H9 (cell line): ENCODE measurements around the gene UPK2. TPM values are rescaled to one million over a fixed set of nuclear protein-coding genes. Genes with fewer than 3 reads are reported as not detected.
A peak's percentile ranks its signal among the peaks of the same experiment; 100 is the strongest.

Source experiments
- DNase-seq: peaks from one replicate; pipeline ENCODE4 v3.0.0-alpha.2; 2017
- H2AFZ ChIP-seq: one replicate; pipeline ENCODE4 v1.6.1; 2013; ENCODE audit warnings: mild to moderate bottlenecking, low read length, control low read depth, moderate library complexity
- H2AK5ac ChIP-seq: 2 replicates; pipeline ENCODE4 v1.6.1; 2013; ENCODE audit warnings: low read length, control low read depth, mixed read lengths; ENCODE audit not compliant: insufficient read length
- H2BK120ac ChIP-seq: one replicate; pipeline ENCODE4 v1.6.1; 2013; ENCODE audit warnings: low read depth, mild to moderate bottlenecking, low read length, control low read depth, inconsistent platforms; ENCODE audit not compliant: poor library complexity, severe bottlenecking
- H2BK12ac ChIP-seq: 2 replicates; pipeline ENCODE4 v1.6.1; 2013; ENCODE audit warnings: low read length, control low read depth, mixed read lengths, low read depth; ENCODE audit not compliant: insufficient read length
- H2BK15ac ChIP-seq: 2 replicates; pipeline ENCODE4 v1.6.1; 2013; ENCODE audit warnings: low read depth, low read length, control low read depth
- H2BK20ac ChIP-seq: one replicate; pipeline ENCODE4 v1.6.1; 2013; ENCODE audit warnings: low read depth, mild to moderate bottlenecking, low read length, control low read depth, inconsistent platforms; ENCODE audit not compliant: poor library complexity, severe bottlenecking
- H2BK5ac ChIP-seq: 2 replicates; pipeline ENCODE4 v1.6.1; 2013; ENCODE audit warnings: low read length, control low read depth, mixed read lengths; ENCODE audit not compliant: insufficient read length
- H3K14ac ChIP-seq: 2 replicates; pipeline ENCODE4 v1.6.1; 2013; ENCODE audit warnings: low read length, control low read depth; ENCODE audit not compliant: insufficient read depth
- H3K18ac ChIP-seq: 2 replicates; pipeline ENCODE4 v1.6.1; 2013; ENCODE audit warnings: low read depth, mild to moderate bottlenecking, mixed read lengths, low read length, control low read depth; ENCODE audit not compliant: insufficient read length
- H3K23ac ChIP-seq: 2 replicates; pipeline ENCODE4 v1.6.1; 2013; ENCODE audit warnings: low read length, control low read depth, mixed read lengths, low read depth; ENCODE audit not compliant: insufficient read length
- H3K23me2 ChIP-seq: 2 replicates; pipeline ENCODE4 v1.6.1; 2013; ENCODE audit warnings: low read depth, mild to moderate bottlenecking, mixed read lengths, low read length, control low read depth; ENCODE audit not compliant: insufficient read length, poor library complexity, severe bottlenecking
- H3K27ac ChIP-seq: 2 replicates; pipeline ENCODE4 v1.5.1; 2013; ENCODE audit warnings: low read length, control low read depth, mixed read lengths, low read depth; ENCODE audit not compliant: insufficient read length
- H3K27me3 ChIP-seq: 2 replicates; pipeline ENCODE4 v1.6.1; 2013; ENCODE audit warnings: low read length, control low read depth, inconsistent platforms; ENCODE audit not compliant: insufficient read depth
- H3K4ac ChIP-seq: 2 replicates; pipeline ENCODE4 v1.6.1; 2013; ENCODE audit warnings: low read depth, mild to moderate bottlenecking, control low read depth, inconsistent platforms, low read length, moderate library complexity
- H3K4me1 ChIP-seq: 2 replicates; pipeline ENCODE4 v1.6.1; 2013; ENCODE audit warnings: low read length, control low read depth, inconsistent platforms; ENCODE audit not compliant: insufficient read depth
- H3K4me2 ChIP-seq: 2 replicates; pipeline ENCODE4 v1.6.1; 2013; ENCODE audit warnings: low read length, control low read depth, mixed read lengths; ENCODE audit not compliant: insufficient read length, insufficient read depth
- H3K56ac ChIP-seq: 2 replicates; pipeline ENCODE4 v1.6.1; 2013; ENCODE audit warnings: low read depth, mild to moderate bottlenecking, mixed read lengths, low read length, control low read depth; ENCODE audit not compliant: insufficient read length
- H3K79me1 ChIP-seq: 2 replicates; pipeline ENCODE4 v1.6.1; 2013; ENCODE audit warnings: low read depth, mild to moderate bottlenecking, moderate library complexity, low read length, control low read depth, inconsistent platforms; ENCODE audit not compliant: insufficient read depth, poor library complexity, severe bottlenecking
- H3K79me2 ChIP-seq: 2 replicates; pipeline ENCODE4 v1.6.1; 2013; ENCODE audit warnings: low read length, control low read depth, inconsistent platforms; ENCODE audit not compliant: insufficient read depth
- H3K9ac ChIP-seq: 2 replicates; pipeline ENCODE4 v1.6.1; 2013; ENCODE audit warnings: low read length, control low read depth, mixed read lengths; ENCODE audit not compliant: insufficient read length; ENCODE audit errors: extremely low read depth
- H3K9me3 ChIP-seq: one replicate; pipeline ENCODE4 v1.6.1; 2013; ENCODE audit warnings: low read depth, low read length, inconsistent platforms; ENCODE audit not compliant: control insufficient read depth
- H3T11ph ChIP-seq: one replicate; pipeline ENCODE4 v1.6.1; 2013; ENCODE audit warnings: mild to moderate bottlenecking, low read length, control low read depth, inconsistent platforms
- H4K20me1 ChIP-seq: one replicate; pipeline ENCODE4 v1.6.1; 2013; ENCODE audit not compliant: control insufficient read depth, insufficient read length, insufficient read depth
- H4K5ac ChIP-seq: 2 replicates; pipeline ENCODE4 v1.6.1; 2013; ENCODE audit warnings: low read depth, mild to moderate bottlenecking, mixed read lengths, low read length, control low read depth; ENCODE audit not compliant: insufficient read length
- H4K8ac ChIP-seq: replicated peaks from 2 replicates; pipeline ENCODE4 v1.6.1; 2013; ENCODE audit warnings: low read length, control low read depth, mixed read lengths, low read depth; ENCODE audit not compliant: insufficient read length
- H4K91ac ChIP-seq: 2 replicates; pipeline ENCODE4 v1.6.1; 2013; ENCODE audit warnings: low read depth, mild to moderate bottlenecking, moderate library complexity, mixed read lengths, low read length, control low read depth; ENCODE audit not compliant: insufficient read length
- H3K27ac Mint-ChIP-seq, 3 experiments: 2 replicates in 2 of 3; 3 replicates in 1 of 3; pipeline ENCODE4 v1.8.0; 2020 to 2021; ENCODE audit warnings: mixed read lengths in 3 of 3, mild to moderate bottlenecking in 1 of 3, moderate library complexity in 1 of 3
- H3K27me3 Mint-ChIP-seq: 2 replicates; pipeline ENCODE4 v1.8.0; 2021; ENCODE audit warnings: low read depth, mild to moderate bottlenecking, moderate library complexity, mixed read lengths
- H3K36me3 Mint-ChIP-seq, 3 experiments: 2 replicates in 2 of 3; 3 replicates in 1 of 3; pipeline ENCODE4 v1.8.0; 2020 to 2021; ENCODE audit warnings: low read depth in 3 of 3, mixed read lengths in 3 of 3; ENCODE audit not compliant: insufficient read depth in 1 of 3
- H3K4me1 Mint-ChIP-seq, 2 experiments: 2 replicates each; pipeline ENCODE4 v1.8.0; 2020; ENCODE audit warnings: mixed read lengths in 2 of 2
- H3K4me3 Mint-ChIP-seq, 2 experiments: 2 replicates in 1 of 2; 3 replicates in 1 of 2; pipeline ENCODE4 v1.8.0; 2020 to 2021; ENCODE audit warnings: mild to moderate bottlenecking in 2 of 2, mixed read lengths in 2 of 2, moderate library complexity in 1 of 2
- H3K9me3 Mint-ChIP-seq, 2 experiments: 2 replicates in 1 of 2; 3 replicates in 1 of 2; pipeline ENCODE4 v1.8.0; 2020; ENCODE audit warnings: mild to moderate bottlenecking in 2 of 2, mixed read lengths in 2 of 2, moderate library complexity in 1 of 2
- CTCF ChIP-seq: fragments of 200-600 bp; sonication (generic); conservative IDR thresholded peaks from 3 replicates; pipeline ENCODE4 v1.8.0; 2021; ENCODE audit warnings: antibody characterized with exemption, mild to moderate bottlenecking
- WGBS: extraction: QIAGEN DNeasy Blood & Tissue Kit; methylation state at CpG from one replicate; pipeline ENCODE4 v1.1.7; 2013; ENCODE audit warnings: missing lambda C conversion rate, low lambda C conversion rate, mixed read lengths; ENCODE audit not compliant: insufficient read length; ENCODE audit errors: extremely low coverage; 5-methylcytosine and 5-hydroxymethylcytosine counted together
- total RNA-seq: library from RNA; stranded (reverse); gene quantifications from 2 replicates; pipeline ENCODE4 v1.2.1, GENCODE V29; 2021

The UPK2 gene
- total RNA-seq, 1 experiment from 2014 or later = 0.33 TPM

- no peak overlapping the region for H3K27ac ChIP-seq
- peaks cover 27% of the 10 kb centered on the region for H3K27me3 Mint-ChIP-seq
- peaks cover 8% of the 10 kb centered on the region; the same call in 1 of the 2 replicates for H3K4me1 ChIP-seq
- no peak overlapping the region for H4K5ac ChIP-seq
- peak; percentile 92 for DNase-seq
- no peaks in the 10 kb centered on the region for H3K79me1 ChIP-seq
- H3K56ac ChIP-seq = no peak overlapping the region
- TF ChIP-seq CTCF = peak; percentile 97
- no peak overlapping the region for H3K14ac ChIP-seq
- no peak overlapping the region for H2AK5ac ChIP-seq
- no peak overlapping the region for H2BK120ac ChIP-seq
- H3K27me3 ChIP-seq = peaks cover 2% of the 10 kb centered on the region; the same call in 1 of the 2 replicates
- no peaks in the 10 kb centered on the region for H3K9me3 Mint-ChIP-seq
- H3K79me2 ChIP-seq = peaks cover 14% of the 10 kb centered on the region; the same call in 1 of the 2 replicates
- H3K23ac ChIP-seq = no peak overlapping the region
- H2BK15ac ChIP-seq = no peak overlapping the region
- H2BK12ac ChIP-seq = no peak overlapping the region
- no peak overlapping the region for H4K8ac ChIP-seq
- no peak overlapping the region for H2AFZ ChIP-seq
- peaks cover 35% of the 10 kb centered on the region for H3K23me2 ChIP-seq
- peaks cover 0 to 5% (median 2%) of the 10 kb centered on the region in 3 experiments; a peak in 2 of 7 replicates for H3K36me3 Mint-ChIP-seq
- no peaks in the 10 kb centered on the region for H4K20me1 ChIP-seq
- peak overlapping the region; percentile 86 for H3K4me2 ChIP-seq
- no peak overlapping the region for H3K9ac ChIP-seq
- peak overlapping the region; percentile 89 to 96 for H3K4me3 Mint-ChIP-seq
- peak overlapping the region; percentile 83 to 98 (median 85) for H3K27ac Mint-ChIP-seq
- no CpG with 5 or more reads among the region's 32 CpGs for WGBS
- no peak overlapping the region for H4K91ac ChIP-seq
- H3K4me1 Mint-ChIP-seq = peaks cover 46 to 48% of the 10 kb centered on the region in 2 experiments
- no peak overlapping the region for H3K18ac ChIP-seq
- no peak overlapping the region for H2BK5ac ChIP-seq
- no peak overlapping the region for H3T11ph ChIP-seq
- H3K9me3 ChIP-seq = no peaks in the 10 kb centered on the region
- no peak overlapping the region for H2BK20ac ChIP-seq
- H3K4ac ChIP-seq = no peak overlapping the region
Measured at GRCh38 chr11:118928101-118928869, 27.8 kb upstream of the UPK2 start.
